GOT3 (cell line): Measurements from ENCODE around the gene IFITM10.

ENCODE experiments used
- DNase-seq: peaks from one replicate; lab custom pipeline; 2025; ENCODE audit warnings: mixed read lengths; lab: John Stamatoyannopoulos, UW

IFITM10 gene

DNA sequence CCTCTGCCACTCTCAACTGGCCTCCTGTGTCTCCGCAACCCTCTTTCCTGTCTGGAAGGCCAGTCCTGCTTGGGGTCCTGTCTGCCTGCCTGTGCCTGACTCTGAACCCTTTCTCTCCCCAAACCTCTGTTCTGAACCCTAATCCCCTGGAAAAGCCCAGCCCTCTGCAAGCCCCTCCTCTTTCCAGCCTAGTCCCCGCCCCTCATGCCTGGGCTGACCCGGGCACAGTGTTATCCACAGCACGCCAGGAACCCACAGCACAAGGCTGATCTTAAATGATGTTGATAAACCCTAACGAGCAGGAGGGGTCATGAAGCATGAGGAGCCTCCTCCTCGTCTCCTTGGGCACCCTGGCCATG is at the start of gene IFITM10:
Gene IFITM10 (minus strand): TSS at position 115 of the 359 bp plus-strand sequence. CDS start 153 bp downstream, outside the sequence.
- DNase-seq, result no peak

DNA sequence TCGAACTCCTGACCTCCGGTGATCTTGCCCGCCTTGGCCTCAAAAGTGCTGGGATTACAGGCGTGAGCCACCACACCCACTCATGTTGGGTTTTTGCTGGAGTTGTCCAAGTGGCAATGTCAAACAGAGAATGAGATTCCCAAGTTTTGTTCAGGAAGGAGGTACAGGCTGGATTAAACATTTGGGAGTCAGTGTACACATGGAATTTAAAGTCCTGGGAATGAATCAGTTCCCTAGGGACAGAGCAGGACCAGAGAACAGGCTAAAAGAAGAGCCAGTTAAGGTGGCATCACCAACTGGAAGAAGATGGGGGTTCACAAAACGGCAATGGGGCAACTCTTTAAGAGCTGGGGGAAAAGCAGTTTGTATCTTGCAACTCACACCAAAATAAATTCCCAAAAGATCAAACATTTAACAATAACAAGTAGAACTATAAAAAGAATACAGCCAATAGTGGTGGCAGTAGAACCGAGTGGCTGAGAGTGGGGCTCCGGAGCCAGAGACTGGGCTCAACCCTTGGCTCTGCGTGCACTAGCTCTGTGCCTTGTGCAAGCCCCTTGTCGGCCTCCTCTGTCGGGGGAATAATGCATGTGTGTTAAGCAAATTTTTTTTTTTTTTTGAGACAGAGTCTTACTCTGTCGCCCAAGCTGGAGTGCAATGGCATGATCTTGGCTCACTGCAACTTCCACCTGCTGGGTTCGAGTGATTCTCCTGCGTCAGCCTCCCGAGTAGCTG is 47.2 kb upstream of the IFITM10 start:
- no peak for DNase-seq

DNA sequence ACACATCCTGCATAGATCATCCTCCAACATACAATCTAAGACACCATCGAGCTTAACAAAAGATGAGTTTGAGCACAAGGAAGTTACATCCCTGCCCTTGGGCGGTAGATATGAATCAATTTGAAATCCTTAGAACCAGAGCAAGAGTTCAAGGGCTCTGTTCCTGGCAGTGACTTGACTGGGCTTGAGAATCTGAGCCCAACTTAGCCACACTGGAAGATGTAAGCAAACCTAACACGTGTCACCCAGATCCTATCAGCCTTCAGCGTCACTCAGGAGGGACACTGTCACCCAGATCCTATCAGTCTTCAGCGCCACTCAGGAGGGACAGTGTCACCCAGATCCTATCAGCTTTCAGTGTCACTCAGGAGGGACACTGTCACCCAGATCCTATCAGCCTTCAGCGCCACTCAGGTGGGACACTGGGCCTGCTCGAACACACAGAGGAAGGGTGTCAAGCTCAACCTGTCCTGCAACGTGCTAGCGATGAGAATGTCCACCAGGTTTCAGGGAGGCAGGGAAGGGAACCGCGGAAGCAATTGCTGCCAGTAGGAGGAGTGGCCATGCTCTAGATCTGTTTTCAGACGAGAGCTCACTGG is 46.1 kb upstream of the IFITM10 start:
- no peak for DNase-seq

DNA sequence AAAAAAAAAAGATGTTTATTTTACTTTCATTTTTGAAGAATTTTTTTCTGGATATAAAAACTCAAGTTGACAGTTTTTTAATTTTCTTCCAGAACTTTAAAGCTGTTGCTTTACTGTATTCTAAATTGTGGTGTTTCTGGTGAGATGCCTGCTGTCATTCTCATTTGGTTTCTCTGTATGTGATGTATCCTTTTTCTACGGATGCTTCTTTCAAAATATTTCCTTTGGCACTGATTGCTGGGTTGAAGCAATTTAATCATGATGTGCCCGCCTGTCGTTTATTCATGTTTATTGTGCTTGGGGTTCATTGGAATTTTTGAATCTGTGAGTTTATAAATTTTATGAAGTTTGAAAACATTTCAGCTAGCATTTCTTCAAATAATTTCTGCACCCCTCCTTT is 42.7 kb upstream of the IFITM10 start:
- DNase-seq, result no peak

DNA sequence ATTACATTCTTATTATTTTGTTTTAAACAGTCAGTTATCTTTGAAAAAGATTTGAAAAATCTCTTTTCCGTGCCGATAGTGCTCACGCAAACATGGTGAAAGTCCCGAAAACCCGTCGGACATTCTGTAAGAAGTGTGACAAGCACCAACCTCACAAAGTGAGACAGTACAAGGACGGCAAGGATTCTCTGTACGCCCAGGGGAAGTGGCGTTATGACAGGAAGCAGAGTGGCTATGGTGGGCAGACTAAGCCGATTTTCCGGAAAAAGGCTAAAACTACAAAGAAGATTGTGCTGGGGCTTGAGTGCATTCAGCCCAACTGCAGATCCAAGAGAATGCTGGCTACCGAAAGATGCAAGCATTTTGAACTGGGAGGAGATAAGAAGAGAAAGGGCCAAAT is 42.1 kb upstream of the IFITM10 start:
- no peak for DNase-seq

DNA sequence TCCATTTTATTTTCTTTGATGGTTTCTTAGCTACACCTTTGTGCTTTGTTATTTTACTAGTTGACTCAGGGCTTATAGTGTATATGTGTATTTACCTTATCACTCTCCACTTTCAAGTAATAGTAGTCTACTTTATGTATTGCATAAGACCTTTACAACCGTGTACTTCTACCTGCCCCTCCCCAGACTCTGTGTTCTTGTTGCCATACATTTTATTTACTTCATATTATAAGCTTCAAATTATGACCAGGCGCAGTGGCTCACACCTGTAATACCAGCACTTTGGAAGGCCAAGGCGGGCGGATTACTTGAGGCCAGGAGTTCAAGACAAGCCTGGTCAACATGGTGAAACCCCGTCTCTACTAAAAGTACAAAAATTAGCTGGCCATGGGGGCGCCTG is 41.5 kb upstream of the IFITM10 start:
- no peak for DNase-seq

DNA sequence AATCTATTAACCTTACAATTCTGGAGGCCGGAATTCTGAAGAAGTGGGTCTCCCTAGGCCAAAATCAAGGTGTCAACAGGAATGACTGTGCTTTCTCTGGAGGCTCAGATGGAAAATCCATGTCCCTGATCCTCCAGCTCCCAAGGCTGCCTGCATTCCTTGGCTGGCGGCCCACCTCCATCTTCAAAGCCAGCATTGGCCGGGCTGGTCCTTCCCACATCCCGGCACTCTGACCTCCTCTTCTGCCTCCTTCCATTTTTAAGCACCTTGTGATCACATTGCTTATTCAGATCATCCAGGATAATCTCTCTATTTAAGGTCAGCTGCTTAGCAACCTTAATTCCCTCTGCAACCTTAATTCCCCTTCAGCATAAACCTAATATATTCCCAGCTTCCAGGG is 36.1 kb upstream of the IFITM10 start:
- DNase-seq, result no peak

DNA sequence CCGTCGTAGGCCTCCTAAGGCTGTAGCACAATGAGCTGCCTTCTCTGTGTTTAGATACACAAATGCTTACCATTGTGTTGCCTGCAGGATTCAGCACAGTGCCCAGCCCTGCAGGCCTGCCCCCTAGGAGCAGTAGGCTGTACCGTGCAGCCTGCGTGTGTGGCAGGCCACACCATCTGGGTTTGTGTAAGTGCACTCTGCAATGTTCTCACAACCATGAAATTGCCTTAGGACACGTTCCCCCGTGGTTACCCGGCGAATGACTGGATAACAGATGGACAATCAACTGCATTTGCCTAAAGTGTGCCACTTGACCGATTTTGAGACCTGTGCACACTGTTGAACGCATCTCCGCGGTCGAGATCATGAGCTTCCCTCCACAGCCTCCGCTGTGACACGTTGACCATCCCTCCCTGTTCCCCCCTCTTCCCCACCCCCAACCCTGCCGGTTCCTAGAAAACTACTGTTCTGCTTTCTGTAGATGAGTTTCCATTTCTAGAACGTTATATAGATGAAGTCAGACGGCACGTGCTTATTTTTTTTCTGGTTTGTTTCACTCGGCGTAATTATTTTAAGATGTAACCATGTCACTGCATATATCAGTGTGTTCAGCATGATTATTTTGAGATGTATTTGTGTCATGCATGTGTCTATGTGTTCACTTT is 35.5 kb upstream of the IFITM10 start:
- DNase-seq, result no peak

DNA sequence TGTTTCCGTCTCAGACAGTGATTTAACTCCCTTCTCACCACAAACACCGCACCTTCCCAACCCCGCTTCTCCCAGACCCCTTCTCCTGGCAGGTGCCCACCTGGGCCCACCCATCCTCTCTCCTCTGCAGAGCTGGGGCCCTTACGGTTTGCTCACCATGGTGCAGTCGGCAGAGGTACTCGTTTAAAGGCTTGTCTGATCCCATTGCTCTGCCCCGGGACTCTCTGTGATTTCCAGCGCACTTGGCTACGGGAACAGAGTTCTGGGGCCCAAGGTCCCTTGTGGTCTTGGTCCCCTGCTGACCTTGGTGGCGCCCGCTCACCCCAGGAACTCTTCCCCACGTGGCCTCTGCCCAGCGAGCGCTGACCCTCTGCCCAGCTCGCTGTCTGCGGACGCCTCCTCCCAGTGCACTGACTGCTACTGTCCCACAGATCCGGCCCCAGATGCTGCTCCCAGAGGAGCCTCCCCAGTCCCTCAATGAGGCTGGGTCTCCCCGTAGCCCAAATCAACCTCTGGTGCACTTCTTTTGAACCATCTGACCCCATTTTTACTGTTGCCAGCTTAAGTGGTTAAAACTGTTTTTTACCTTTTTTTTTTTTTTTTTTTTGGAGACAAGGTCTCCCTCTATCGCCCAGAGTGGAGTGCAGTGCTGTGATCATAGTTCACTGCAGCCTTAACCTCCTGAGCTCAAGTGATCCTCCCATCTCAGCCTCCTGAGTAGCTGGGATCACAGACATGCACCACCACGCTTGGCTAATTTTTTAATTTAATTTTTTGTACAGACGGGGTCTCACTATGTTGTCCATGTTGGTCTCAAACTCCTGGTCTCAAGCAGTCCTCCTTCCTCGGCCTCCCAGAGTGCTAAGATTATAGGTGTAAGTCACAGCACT is 34.6 kb upstream of the IFITM10 start:
- no peak for DNase-seq

DNA sequence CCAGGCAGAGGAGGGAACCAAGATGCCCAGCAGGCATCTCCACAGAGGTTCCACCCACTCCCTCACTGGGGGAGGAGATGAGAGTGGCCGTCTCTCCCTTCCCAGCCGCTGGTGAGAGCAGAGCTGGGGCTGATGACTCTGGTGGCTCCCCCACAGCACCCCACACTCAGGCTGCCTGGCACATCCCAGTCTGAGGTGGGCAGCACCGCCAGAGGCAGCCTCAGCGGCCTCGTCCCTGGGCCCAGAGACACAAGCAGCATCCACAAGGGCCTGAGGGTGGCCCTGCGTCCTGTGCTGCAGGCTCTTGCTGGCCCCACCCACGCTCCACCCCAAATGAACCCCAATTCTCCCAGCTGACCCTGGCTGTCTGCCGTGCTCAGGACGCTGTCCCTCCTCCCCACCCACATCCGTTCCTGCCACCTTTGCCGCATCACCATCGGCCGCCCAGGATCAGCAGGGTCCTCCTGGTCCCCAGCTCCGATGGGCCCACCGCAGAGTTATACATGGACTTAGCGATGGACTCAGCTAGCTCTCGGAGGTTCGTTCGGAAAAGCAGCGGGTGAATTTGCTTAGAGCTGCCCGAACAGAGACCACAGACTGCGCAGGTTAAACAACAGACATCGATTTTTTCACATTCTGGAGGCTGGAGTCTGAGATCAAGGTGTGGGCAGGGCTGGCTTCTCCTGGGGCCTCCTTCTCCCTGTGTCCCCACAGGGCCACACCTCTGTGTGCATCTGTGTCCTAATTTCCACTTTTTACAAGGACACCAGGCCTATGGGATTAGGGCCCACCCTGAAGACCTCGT is 33.5 kb upstream of the IFITM10 start:
- no peak for DNase-seq

DNA sequence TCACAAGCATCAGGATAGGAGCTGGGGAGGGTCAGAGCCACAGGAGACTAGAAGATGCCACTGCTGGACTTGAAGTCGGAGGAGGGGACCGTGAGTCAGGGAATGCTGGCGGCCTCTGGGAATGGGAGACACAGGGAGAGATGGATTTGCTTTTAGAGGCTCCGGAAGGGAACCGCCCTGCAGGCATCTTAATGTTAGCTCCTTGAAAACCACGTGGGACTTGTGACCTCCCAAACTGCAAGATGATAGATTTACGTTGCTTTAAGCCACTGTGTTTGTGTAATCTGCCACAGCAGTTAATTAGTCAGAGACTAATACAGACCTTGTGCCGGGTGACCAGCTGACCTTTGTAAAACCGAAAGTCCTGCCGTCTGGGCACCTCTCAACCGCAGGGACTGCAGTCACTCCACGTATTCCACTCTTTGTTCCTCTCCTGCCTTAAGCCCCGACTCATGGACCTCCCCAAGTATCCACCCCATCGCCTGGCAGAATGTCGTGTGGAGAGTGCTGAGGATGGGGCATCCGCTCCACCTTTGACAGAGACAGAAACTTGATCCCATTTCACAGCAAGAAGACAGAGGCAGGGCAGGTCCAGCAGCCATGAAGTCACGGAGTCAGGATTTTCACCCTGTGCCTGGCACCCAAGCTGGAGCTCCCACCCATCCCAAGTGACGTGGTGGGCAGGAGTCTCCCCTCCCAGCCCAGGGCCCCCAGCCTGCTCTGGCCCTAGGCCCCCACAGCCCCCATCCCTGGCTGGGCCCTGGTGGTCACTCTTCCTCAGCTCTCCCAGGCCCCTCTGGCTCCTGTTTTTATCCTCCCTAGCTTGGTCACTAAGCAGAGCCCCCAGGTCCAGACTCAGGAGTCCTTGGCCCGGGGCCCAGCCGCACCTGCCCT is 32.7 kb upstream of the IFITM10 start:
- no peak for DNase-seq

DNA sequence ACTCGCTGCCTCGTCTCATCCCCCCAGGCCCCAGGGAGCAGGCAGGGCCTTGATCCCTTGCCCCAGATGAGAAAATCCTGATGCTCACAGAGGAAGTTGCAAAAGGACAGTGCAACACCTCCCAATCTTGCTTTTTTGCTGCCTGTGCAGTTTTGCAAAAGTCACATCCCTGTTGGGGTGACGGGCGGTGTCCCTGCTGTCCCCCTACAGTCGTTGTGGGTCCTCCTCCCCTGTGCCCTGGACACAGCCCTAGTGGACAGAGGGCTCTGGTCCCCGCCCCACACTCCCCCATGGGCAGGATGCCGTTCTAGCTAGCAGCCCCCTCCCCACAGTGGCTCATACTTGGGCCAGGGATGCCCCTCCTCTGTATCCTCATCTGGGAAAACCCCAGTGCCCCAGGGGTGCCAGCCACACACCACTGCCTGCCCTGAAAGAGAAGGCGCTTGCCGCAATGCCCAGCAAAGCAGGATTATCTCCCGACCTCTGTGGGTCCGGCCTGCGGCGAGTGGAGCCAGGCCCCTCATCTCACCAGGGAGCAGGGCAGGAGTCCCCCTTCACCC is 31.7 kb upstream of the IFITM10 start:
- DNase-seq, result no peak

DNA sequence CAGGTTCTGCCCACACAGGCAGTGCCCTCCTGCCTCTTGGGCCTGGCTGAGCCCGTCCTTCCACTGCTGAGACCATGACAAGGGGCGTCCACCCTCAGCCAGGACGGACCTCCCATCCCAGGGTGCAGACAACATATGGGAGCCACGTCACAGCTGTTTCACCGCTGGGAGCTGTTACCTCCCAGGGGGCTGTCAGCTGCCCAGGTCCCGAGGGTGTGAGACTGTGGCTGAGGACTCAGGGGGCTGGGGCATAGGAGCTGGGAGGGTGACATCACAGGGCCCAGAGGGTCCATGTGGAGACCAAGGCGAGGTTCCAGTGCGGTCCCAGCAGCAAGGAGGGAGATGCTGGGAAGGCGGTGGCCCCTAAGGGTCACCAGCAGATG is 31.2 kb upstream of the IFITM10 start:
- no peak for DNase-seq

DNA sequence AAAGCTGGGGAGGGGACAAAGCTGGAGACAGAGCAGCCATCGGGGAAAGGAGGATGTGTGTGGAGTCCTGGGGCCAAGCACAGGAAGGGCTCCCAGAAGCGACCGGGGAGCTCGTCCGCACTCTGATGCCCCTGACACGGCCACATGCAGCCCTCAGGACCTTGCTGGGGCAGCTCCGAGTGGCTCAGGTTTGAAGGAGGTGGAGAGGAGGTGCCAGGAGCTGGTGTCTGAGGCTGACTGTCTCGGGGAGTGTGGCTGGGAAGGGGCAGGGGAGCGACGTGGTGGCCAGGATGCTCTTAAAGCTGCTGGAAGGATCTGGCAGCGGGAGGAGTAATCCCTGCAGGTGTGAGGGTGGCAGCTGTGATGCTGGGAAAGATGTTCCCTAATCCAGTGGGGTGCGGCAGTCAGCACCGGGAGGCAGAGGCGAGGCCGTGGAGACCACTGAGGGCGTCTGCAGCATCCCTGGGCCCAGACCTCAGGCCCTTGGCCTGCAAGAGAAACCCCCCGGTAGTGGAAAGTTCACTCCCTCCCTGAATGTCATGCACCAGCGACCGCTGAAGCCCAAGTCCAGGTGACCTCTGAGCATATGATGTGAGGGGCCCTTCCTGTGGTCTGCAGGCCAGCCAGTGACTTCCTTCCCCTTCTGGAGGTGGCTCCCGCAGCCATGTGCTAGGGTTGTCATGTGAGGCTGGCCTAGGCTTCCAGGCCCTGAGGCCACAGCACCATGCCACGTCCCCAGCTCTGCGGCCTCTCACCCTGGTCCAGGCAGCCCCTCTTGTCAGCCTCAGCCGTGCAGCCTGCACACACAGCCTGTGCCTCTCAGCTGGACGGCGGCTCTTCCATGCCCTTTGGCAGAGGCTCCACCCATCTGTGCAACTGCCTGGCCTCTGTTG is 30.6 kb upstream of the IFITM10 start:
- DNase-seq, result no peak

DNA sequence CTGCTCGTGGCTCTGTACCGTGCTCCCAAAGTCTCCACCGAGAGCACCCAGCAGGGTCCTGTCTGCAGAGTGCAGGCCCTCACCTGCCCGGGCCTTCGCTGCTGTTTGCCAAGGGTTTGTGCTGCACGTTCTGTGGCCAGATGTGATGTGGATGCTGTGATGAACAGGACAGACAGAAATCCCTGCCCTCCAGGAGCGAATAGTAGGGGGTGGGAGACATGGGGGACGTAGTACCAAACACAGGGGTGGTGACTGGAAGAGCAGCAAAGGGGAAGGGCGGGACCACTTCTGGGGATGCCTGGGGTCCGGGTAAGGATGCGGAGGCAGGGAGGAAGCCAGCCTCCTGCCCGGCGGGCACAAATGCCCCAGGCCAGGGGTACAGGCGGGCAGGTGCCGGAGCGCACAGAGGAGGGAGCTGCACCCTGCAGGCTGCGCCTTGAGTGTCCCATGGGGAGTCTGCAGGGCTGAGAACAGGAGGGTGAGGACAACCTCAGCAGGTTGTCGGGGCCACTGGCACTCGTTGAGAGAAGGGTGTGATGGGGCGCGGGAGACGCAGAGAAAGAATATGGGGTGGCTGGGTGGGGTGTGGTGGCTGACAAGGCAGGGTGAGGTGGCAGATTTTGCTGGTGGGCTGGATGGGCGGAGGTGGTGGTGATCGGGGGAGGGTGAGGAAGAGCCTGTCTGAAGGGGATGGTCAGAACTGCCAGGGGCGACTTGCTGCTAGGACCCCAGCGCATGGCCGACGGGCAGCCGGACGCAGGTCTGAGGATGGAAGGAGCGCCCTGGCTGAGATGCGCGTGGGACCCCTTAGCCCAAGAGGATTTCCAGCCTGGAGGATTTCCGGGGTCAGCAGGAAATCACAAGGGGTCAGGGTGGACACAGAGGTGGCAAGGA is 29.7 kb upstream of the IFITM10 start:
- no peak for DNase-seq

DNA sequence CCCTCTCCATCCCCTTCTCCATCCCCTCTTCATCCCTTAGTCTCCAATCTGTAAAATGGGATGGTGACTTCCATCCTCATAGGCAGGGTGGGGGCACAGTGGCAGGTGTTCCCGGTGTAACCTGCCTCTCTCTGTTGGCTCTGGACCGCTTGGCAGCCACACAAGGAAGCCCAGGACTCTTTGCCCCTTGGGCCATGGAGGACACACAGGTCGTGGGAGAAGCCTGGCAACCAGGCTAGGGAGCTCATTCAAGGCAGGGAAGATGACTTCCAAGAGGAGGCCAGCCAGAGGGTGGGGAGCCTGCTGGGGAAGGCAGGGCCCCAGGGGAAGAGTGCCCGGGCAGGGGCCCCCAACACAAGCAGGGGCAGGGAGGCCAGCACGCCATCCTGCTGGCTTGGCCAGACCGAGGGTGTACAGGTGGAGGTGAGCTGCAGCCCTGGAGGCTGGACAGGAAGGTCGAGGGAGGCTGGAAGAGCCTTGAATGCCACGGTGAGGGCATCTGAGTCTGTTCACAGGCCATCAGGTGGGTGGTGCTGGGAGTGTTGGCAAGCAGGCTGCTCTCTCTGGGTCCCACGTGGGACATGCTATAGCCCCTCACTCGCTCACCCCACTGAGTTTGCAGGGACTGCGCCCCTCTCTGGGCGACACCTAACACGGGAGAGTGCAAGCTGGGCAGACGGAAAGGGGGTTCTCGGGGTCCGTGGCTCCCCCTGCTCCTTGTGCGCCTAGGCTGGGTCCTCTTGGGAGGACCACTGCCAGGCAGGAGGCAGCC is 28.8 kb upstream of the IFITM10 start:
- DNase-seq, result no peak

DNA sequence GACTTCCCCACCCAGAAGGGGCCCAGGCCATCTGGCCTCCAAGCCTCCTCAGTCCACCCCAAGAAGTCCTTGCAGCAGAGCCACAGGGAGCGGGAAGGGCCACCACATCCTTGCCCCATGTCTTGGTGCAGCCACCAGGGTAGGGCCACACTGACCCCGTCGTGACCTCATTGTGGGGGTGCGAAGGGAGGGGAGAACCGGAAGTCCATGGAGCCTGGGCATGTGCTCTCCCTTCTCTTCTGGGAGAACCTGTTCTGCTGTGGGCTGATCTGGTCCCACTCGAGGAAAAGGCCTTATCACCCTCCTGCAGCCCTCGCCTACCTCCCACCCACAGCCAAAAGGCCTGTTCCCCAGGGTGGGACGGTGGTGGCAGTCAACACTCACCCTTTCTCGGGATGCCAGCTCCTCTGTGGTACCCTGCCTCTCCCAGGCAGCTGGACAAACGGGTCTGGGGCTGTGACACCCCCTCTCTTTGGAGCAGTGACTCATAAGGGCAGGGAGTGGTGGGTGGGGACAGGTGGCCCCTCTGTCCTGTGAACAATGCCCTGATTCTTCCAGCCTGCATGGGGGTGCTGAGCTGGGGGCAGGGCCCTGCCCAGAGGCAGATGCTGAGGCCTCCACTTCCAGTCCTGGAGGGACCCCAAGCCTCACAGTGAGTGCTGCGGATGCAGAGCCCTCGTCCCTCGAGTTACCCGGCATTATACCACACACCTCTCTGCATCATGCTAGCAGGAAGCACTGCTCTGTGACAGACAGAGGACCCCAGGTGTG is 27.9 kb upstream of the IFITM10 start:
- DNase-seq, result no peak
